Right forelimb (tissue), 1 donor: Measurements from ENCODE around the gene NAGS.
"Not testable (repeated sequence)": the region's sequence is repeated elsewhere in the genome, so short reads cannot be mapped to it uniquely, and the experiment has no call there.

ENCODE experiments used
- DNase-seq: peaks from one replicate; pipeline ENCODE4 v3.0.0-alpha.2; 2018

Gene NAGS

DNA sequence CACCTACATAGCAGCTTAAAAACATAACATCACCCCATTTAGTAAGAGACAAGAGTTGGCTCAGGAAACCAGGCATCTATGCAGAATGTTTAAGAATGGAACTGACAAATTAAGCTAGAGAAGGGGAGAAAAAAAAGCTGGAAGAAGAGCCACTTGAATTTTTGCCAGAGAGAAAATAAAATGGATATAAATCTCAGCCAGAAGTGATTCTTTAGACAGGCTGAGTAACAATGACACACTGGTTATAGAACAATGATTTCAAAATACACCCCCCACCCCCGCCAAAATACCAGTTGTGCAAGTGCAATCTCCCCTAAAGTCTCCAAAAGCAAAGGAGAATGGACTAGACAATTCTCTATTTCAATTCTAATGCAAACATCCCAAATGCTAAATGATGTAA, 39.6 kb downstream of the NAGS start:
- no peak for DNase-seq

DNA sequence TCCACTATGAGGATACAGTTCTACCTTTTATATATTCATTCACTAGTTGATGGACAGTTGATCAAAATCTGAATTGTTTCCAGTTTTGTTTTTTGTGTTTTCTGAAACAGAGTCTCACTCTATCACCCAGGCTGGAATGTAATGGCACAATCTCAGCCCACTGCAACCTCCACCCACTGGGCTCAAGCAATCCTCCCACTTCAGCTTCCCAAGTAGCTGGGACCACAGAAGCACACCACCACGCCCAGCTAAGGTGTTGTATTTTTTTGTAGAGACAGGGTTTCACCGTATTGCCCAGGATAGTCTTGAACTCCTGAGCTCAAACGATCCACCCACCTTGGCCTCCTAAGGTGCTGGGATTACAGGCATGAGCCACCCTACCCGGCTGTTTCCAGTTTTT, 41.1 kb downstream of the NAGS start:
- no peak for DNase-seq

GRCh38 chr17:44046893-44047292, 42.5 kb downstream of the NAGS start:
- DNase-seq, result not testable (repeated sequence)

DNA sequence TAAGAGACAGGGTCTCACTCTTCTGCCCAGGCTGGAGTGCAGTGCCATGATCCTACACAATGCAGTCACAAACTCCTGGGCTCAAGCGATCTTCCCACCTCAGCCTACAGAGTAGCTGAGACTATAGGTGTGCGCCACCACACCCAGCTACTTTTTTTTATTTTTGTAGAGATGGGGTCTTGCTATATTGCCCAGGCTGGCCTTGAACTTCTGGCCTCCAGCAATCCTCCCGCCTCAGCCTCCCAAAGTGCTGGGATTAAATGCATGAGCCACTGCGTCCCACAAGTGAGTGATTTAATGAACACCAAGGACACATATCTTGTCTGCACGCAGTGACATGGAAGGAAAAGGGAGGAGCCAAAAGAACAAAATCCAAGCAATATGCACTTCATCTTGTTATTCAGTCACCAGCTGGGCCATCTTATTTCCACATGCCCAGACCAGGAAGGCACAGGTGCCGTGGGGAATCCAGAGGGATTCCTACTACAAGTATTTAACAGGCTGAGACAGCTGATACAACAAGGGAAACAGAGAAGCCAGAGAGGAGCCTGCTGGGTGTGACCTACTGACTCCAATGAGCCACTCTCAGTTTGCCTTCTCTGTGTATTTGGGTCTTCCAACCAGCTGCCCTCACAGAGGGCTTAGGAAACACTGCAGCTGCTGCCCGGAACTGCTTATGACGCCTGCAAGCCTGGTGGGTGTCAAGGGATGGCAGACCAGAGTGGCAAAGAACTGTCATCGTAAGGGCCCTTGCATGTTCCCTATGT, 45.1 kb downstream of the NAGS start:
- DNase-seq, result peak; percentile 48

DNA sequence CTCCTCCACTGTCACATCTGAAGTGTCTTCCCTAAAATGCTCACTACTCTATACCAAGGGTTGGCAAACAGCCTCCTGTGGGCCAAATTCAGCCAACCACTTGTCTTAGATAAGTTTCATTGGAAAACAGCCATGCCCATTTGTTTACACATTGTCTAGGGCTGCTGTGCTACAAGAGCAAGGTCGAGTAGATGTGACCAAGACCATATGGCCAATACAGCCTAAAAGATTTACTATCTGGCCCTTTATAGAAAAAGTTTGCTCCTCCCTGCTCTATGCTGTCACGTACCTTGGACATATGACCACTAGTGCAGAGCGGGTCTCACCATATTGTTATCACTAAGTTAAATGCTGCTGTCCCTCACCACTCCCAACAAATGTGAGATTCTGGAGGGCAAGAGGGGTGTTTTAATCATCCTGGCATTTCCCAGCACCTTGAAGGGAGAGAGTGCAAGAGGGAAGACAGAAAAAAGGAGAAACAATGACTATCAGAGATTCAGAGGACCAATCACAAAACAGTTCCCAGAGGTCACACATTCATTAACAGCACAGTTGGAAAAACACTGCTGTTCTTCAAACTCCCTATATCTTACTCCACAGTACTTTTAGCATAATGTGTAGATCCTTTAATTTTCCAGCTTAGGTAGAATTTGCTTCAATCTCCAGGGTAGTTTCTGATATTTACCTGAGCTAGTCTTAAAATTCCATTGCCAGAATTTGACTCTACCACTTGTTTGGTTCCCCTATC, 48.9 kb downstream of the NAGS start:
- no peak for DNase-seq
